Breast epithelium (tissue), 3 donors: ENCODE results near the gene PLPPR4.

Experiments used
- CTCF ChIP-seq, 3 donors: fragments of 450-650 bp; IDR thresholded peaks; one replicate each; pipeline ENCODE4 v1.5.1; 2016 to 2017; ENCODE audit warnings: antibody characterized with exemption in 3 of 3, mild to moderate bottlenecking in 3 of 3, moderate library complexity in 3 of 3
- POLR2AphosphoS5 ChIP-seq, 3 donors: sonication (generic); formaldehyde crosslinking; IDR thresholded peaks; one replicate each; pipeline ENCODE4 v1.6.1; 2017; ENCODE audit warnings: antibody characterized with exemption in 3 of 3

GRCh38 chr1:99358770-99359169, 94.5 kb downstream of the PLPPR4 start:
- TF ChIP-seq POLR2AphosphoS5 (IDR thresholded peaks at IDR 0.05) (no peak), CTCF (IDR thresholded peaks at IDR 0.05) (no peak)
